WTC11 (cell line): ENCODE data around the gene SMC3. TPM values are rescaled to one million over a fixed set of nuclear protein-coding genes. Genes with fewer than 3 reads are reported as not detected.
A peak's percentile ranks its signal among the peaks of the same experiment; 100 is the strongest.

Source experiments
- ATAC-seq: fragments of 200-7000 bp; cut with Tn5 transposase; 2 replicates; pipeline ENCODE4 v1.10.0; 2021; ENCODE audit warnings: mild to moderate bottlenecking, moderate library complexity
- CTCF ChIA-PET: fragments of 300-600 bp; sonication (Branson Sonifier 250); formaldehyde crosslinking; loops from one replicate; lab custom pipeline; 2021; ENCODE audit warnings: antibody characterized with exemption; lab: Charles Lee
- POLR2A ChIA-PET: fragments of 350-600 bp; sonication (Branson Sonifier 250); formaldehyde crosslinking; loops from one replicate; lab custom pipeline; 2021; ENCODE audit warnings: antibody characterized with exemption; lab: Charles Lee
- DNase-seq: peaks from one replicate; pipeline ENCODE4 v3.0.0; 2021; ENCODE audit warnings: low spot score
- H3K27ac Mint-ChIP-seq: 2 replicates; pipeline ENCODE4 v1.8.0; 2021; ENCODE audit warnings: mixed read lengths
- H3K27me3 Mint-ChIP-seq: 2 replicates; pipeline ENCODE4 v1.8.0; 2021; ENCODE audit warnings: low read depth, mild to moderate bottlenecking, moderate library complexity, mixed read lengths
- H3K36me3 Mint-ChIP-seq: 2 replicates; pipeline ENCODE4 v1.8.0; 2021; ENCODE audit warnings: mixed read lengths
- H3K4me1 Mint-ChIP-seq: 2 replicates; pipeline ENCODE4 v1.8.0; 2022; ENCODE audit warnings: mixed read lengths
- H3K4me3 Mint-ChIP-seq: 2 replicates; pipeline ENCODE4 v1.8.0; 2021; ENCODE audit warnings: mild to moderate bottlenecking, moderate library complexity, mixed read lengths
- H3K9me3 Mint-ChIP-seq: 2 replicates; pipeline ENCODE4 v1.8.0; 2021; ENCODE audit warnings: mixed read lengths
- ATF1 ChIP-seq: sonication (generic); formaldehyde crosslinking; IDR thresholded peaks from 2 replicates; pipeline ENCODE4 v1.8.1; 2023; ENCODE audit warnings: mild to moderate bottlenecking, moderate library complexity, missing genetic modification reagents
- ELF4 ChIP-seq: sonication (generic); formaldehyde crosslinking; IDR thresholded peaks from 2 replicates; pipeline ENCODE4 v1.8.1; 2022; ENCODE audit warnings: low read depth, mild to moderate bottlenecking, moderate library complexity, missing genetic modification reagents
- FOXJ3 ChIP-seq: sonication (generic); formaldehyde crosslinking; IDR thresholded peaks from 2 replicates; pipeline ENCODE4 v1.9.0; 2021; ENCODE audit warnings: missing genetic modification reagents, mild to moderate bottlenecking, borderline replicate concordance
- FOXP1 ChIP-seq: sonication (generic); formaldehyde crosslinking; IDR thresholded peaks from 2 replicates; pipeline ENCODE4 v1.8.0; 2022; ENCODE audit warnings: missing genetic modification reagents, mild to moderate bottlenecking, moderate library complexity, borderline replicate concordance
- GTF2I ChIP-seq: fragments of 250-450 bp; sonication (Bioruptor Pico); conservative IDR thresholded peaks from 2 replicates; pipeline ENCODE4 v1.4.0; 2021; ENCODE audit warnings: mild to moderate bottlenecking
- KAT7 ChIP-seq: sonication (generic); formaldehyde crosslinking; IDR thresholded peaks from 2 replicates; pipeline ENCODE4 v1.8.1; 2023; ENCODE audit warnings: missing genetic modification reagents, mild to moderate bottlenecking, borderline replicate concordance
- MLX ChIP-seq: sonication (generic); formaldehyde crosslinking; IDR thresholded peaks from 2 replicates; pipeline ENCODE4 v1.8.1; 2023; ENCODE audit warnings: mild to moderate bottlenecking, missing genetic modification reagents, moderate library complexity
- SMAD3 ChIP-seq: sonication (generic); formaldehyde crosslinking; IDR thresholded peaks from 2 replicates; pipeline ENCODE4 v1.8.0; 2022; ENCODE audit warnings: missing genetic modification reagents, mild to moderate bottlenecking, borderline replicate concordance
- TEAD1 ChIP-seq: sonication (generic); formaldehyde crosslinking; IDR thresholded peaks from 2 replicates; pipeline ENCODE4 v1.8.0; 2022; ENCODE audit warnings: mild to moderate bottlenecking, missing genetic modification reagents
- TP53 ChIP-seq: sonication (generic); formaldehyde crosslinking; IDR thresholded peaks from 2 replicates; pipeline ENCODE4 v1.8.1; 2023; ENCODE audit warnings: mild to moderate bottlenecking, missing genetic modification reagents
- USF1 ChIP-seq: sonication (generic); formaldehyde crosslinking; IDR thresholded peaks from 2 replicates; pipeline ENCODE4 v1.8.0; 2022; ENCODE audit warnings: mild to moderate bottlenecking, missing genetic modification reagents
- ZNF219 ChIP-seq: sonication (generic); formaldehyde crosslinking; IDR thresholded peaks from 2 replicates; pipeline ENCODE4 v1.8.0; 2023; ENCODE audit warnings: missing genetic modification reagents, mild to moderate bottlenecking, borderline replicate concordance
- ZNF416 ChIP-seq: fragments of 250-450 bp; sonication (Bioruptor Pico); IDR thresholded peaks from 2 replicates; pipeline ENCODE4 v1.9.0; 2021; ENCODE audit warnings: mild to moderate bottlenecking, inconsistent platforms
- total RNA-seq: library from RNA; stranded (reverse); gene quantifications from 3 replicates; pipeline ENCODE4 v1.2.3, GENCODE V29; 2021
- TF ChIP-seq, protein P1 (sequence below): fragments of 200-600 bp; IDR thresholded peaks from 2 replicates; pipeline ENCODE4 v1.8.0; 2022; ENCODE audit warnings: antibody characterized with exemption
- TF ChIP-seq, protein P2 (sequence below): sonication (generic); formaldehyde crosslinking; IDR thresholded peaks from 2 replicates; pipeline ENCODE4 v1.8.1; 2023; ENCODE audit warnings: mild to moderate bottlenecking, missing genetic modification reagents
- TF ChIP-seq, protein P3 (sequence below): fragments of 250-450 bp; sonication (Bioruptor Pico); IDR thresholded peaks from 2 replicates; pipeline ENCODE4 v1.8.0; 2021; ENCODE audit warnings: mild to moderate bottlenecking
- TF ChIP-seq, protein P4 (sequence below): sonication (generic); formaldehyde crosslinking; IDR thresholded peaks from 2 replicates; pipeline ENCODE4 v1.8.0; 2022; ENCODE audit warnings: mild to moderate bottlenecking, missing genetic modification reagents
- TF ChIP-seq, protein P5 (sequence below): sonication (generic); formaldehyde crosslinking; IDR thresholded peaks from 2 replicates; pipeline ENCODE4 v1.8.1; 2022; ENCODE audit warnings: mild to moderate bottlenecking, missing genetic modification reagents, moderate library complexity, borderline replicate concordance

SMC3 gene
- total RNA-seq, 1 experiment from 2014 or later: 71.0 TPM

DNA sequence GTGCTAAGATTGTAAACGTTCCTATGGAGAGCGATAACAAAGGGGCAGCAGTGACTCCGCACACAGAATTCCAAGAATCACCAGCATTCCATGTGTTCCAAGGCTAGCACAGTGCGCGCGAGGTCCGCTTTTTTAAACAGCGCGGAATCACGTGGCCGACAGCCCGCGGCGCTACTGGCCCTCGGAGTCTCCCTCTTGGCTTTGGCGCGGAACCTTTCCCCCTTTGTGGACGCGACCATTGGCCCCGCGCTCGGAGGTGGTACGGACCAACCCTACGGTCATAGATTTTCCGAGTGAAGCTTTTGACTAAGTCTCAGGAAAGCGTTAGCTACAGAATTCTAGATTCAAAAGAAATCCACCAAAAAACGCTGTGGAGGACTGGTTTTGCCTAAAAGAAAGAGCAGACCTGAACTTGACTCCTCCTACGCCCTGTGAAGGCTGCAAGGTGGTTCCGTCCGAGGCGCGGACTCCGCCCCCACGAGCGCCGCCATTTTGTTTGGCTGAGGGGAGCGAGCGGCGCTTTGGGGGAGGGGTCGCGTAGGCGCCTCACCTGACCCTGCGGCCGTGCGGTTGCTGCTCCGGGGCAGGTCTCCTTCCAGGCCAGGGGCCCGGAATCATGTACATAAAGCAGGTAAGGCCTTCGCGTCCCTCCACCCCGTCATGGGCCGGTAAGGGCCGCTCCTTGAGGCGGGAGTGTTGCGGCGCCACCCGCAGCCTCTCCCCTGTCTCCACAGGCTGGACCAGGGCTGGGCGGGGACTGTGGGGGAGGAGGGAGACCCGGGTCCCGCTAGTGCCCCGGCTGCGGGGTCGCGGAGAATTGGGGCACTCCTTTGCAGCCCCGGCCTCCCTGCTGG lies at the start of gene SMC3 (continued):
- TF ChIP-seq, protein P1, sequence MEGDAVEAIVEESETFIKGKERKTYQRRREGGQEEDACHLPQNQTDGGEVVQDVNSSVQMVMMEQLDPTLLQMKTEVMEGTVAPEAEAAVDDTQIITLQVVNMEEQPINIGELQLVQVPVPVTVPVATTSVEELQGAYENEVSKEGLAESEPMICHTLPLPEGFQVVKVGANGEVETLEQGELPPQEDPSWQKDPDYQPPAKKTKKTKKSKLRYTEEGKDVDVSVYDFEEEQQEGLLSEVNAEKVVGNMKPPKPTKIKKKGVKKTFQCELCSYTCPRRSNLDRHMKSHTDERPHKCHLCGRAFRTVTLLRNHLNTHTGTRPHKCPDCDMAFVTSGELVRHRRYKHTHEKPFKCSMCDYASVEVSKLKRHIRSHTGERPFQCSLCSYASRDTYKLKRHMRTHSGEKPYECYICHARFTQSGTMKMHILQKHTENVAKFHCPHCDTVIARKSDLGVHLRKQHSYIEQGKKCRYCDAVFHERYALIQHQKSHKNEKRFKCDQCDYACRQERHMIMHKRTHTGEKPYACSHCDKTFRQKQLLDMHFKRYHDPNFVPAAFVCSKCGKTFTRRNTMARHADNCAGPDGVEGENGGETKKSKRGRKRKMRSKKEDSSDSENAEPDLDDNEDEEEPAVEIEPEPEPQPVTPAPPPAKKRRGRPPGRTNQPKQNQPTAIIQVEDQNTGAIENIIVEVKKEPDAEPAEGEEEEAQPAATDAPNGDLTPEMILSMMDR: no peak
- TF ChIP-seq GTF2I (CRISPR knock-in tag): no peak
- TF ChIP-seq MLX (CRISPR knock-in tag): no peak
- peak; percentile 82 for TF ChIP-seq FOXP1 (CRISPR knock-in tag)
- TF ChIP-seq, protein P2, sequence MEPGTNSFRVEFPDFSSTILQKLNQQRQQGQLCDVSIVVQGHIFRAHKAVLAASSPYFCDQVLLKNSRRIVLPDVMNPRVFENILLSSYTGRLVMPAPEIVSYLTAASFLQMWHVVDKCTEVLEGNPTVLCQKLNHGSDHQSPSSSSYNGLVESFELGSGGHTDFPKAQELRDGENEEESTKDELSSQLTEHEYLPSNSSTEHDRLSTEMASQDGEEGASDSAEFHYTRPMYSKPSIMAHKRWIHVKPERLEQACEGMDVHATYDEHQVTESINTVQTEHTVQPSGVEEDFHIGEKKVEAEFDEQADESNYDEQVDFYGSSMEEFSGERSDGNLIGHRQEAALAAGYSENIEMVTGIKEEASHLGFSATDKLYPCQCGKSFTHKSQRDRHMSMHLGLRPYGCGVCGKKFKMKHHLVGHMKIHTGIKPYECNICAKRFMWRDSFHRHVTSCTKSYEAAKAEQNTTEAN (CRISPR knock-in tag): no peak
- TF ChIP-seq KAT7 (CRISPR knock-in tag): no peak
- TF ChIP-seq ZNF219 (CRISPR knock-in tag): peak; percentile 46; the same call in 1 of the 2 replicates
- TF ChIP-seq FOXJ3 (CRISPR knock-in tag): no peak
- peak; percentile 82; the same call in 1 of the 2 replicates for TF ChIP-seq TP53 (CRISPR knock-in tag)
- TF ChIP-seq, protein P3, sequence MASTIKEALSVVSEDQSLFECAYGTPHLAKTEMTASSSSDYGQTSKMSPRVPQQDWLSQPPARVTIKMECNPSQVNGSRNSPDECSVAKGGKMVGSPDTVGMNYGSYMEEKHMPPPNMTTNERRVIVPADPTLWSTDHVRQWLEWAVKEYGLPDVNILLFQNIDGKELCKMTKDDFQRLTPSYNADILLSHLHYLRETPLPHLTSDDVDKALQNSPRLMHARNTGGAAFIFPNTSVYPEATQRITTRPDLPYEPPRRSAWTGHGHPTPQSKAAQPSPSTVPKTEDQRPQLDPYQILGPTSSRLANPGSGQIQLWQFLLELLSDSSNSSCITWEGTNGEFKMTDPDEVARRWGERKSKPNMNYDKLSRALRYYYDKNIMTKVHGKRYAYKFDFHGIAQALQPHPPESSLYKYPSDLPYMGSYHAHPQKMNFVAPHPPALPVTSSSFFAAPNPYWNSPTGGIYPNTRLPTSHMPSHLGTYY (CRISPR knock-in tag): no peak
- no peak for TF ChIP-seq ATF1 (CRISPR knock-in tag)
- TF ChIP-seq, protein P4, sequence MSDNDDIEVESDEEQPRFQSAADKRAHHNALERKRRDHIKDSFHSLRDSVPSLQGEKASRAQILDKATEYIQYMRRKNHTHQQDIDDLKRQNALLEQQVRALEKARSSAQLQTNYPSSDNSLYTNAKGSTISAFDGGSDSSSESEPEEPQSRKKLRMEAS: peak; percentile 98
- peak; percentile 87; the same call in 1 of the 2 replicates for TF ChIP-seq SMAD3
- no peak for TF ChIP-seq ELF4
- TF ChIP-seq, protein P5, sequence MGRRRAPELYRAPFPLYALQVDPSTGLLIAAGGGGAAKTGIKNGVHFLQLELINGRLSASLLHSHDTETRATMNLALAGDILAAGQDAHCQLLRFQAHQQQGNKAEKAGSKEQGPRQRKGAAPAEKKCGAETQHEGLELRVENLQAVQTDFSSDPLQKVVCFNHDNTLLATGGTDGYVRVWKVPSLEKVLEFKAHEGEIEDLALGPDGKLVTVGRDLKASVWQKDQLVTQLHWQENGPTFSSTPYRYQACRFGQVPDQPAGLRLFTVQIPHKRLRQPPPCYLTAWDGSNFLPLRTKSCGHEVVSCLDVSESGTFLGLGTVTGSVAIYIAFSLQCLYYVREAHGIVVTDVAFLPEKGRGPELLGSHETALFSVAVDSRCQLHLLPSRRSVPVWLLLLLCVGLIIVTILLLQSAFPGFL: no peak
- TF ChIP-seq USF1 (CRISPR knock-in tag): peak; percentile 95

GRCh38 chr10:110522365-110522988 lies 45.0 kb upstream of the SMC3 start:
- peaks cover 30% of the 10 kb centered on the region for H3K4me1 Mint-ChIP-seq
- no peak overlapping the region for H3K27ac Mint-ChIP-seq
- no peak overlapping the region for H3K4me3 Mint-ChIP-seq
- POLR2A ChIA-PET: no interaction called here
- no peak for DNase-seq
- H3K9me3 Mint-ChIP-seq: no peaks in the 10 kb centered on the region
- ATAC-seq: no peak
- no peak for TF ChIP-seq ZNF416
- no peak for TF ChIP-seq TEAD1 (CRISPR knock-in tag)
- TF ChIP-seq, all 79 proteins: peak for 0
- CTCF ChIA-PET: no interaction called here
- H3K27me3 Mint-ChIP-seq: no peaks in the 10 kb centered on the region
- no peaks in the 10 kb centered on the region for H3K36me3 Mint-ChIP-seq
